Effector memory CD8-positive, alpha-beta T cell (primary cell): ENCODE data around the gene CHKA.
"Not testable (repeated sequence)": the region's sequence is repeated elsewhere in the genome, so short reads cannot be mapped to it uniquely, and the experiment has no call there.

Source experiments
- ATAC-seq: fragments of 150-1000 bp; cut with Tn5 transposase; replicated peaks from 2 replicates; pipeline ENCODE4 v1.10.0; 2021; ENCODE audit warnings: mild to moderate bottlenecking, moderate library complexity
- DNase-seq, 3 experiments: peaks; one replicate each; pipeline ENCODE4 v3.0.0; 2021
- H3K27ac Mint-ChIP-seq, 2 donors: one replicate each; pipeline ENCODE4 v1.8.0; 2022; ENCODE audit warnings: mild to moderate bottlenecking in 2 of 2, mixed read lengths in 2 of 2, moderate library complexity in 2 of 2
- H3K27me3 Mint-ChIP-seq, 2 donors: one replicate each; pipeline ENCODE4 v1.8.0; 2022; ENCODE audit warnings: mixed read lengths in 2 of 2
- H3K36me3 Mint-ChIP-seq: one replicate; pipeline ENCODE4 v1.8.0; 2022; ENCODE audit warnings: mild to moderate bottlenecking, moderate library complexity, mixed read lengths; ENCODE audit not compliant: insufficient read depth
- H3K4me1 Mint-ChIP-seq, 2 donors: one replicate each; pipeline ENCODE4 v1.8.0; 2022; ENCODE audit warnings: low read depth in 2 of 2, mixed read lengths in 2 of 2
- H3K4me3 Mint-ChIP-seq, 2 donors: one replicate each; pipeline ENCODE4 v1.8.0; 2022; ENCODE audit warnings: mild to moderate bottlenecking in 2 of 2, mixed read lengths in 2 of 2, moderate library complexity in 2 of 2
- H3K9me3 Mint-ChIP-seq, 2 donors: one replicate each; pipeline ENCODE4 v1.8.0; 2022; ENCODE audit warnings: mixed read lengths in 2 of 2

The CHKA gene

GRCh38 chr11:68117853-68118470, 3.2 kb downstream of the CHKA start:
- Mint-ChIP-seq H3K27ac (peak overlapping the region in 1 of 2 donors; percentile 44), H3K9me3 (no peaks in the 10 kb centered on the region), H3K4me1 (peaks cover 4 to 5% of the 10 kb centered on the region in 2 donors), H3K4me3 (no peak overlapping the region), H3K36me3 (peaks cover 10% of the 10 kb centered on the region), H3K27me3 (no peaks in the 10 kb centered on the region)
- ATAC-seq, result no peak
- no peak for DNase-seq

GRCh38 chr11:68116974-68117373, 4.2 kb downstream of the CHKA start:
- H3K4me1 Mint-ChIP-seq, result peaks cover 2 to 4% of the 10 kb centered on the region in 2 donors
- ATAC-seq, result no peak
- no peak for DNase-seq
- no peaks in the 10 kb centered on the region for H3K27me3 Mint-ChIP-seq
- peaks cover 10% of the 10 kb centered on the region for H3K36me3 Mint-ChIP-seq
- no peak overlapping the region for H3K4me3 Mint-ChIP-seq
- H3K9me3 Mint-ChIP-seq, result no peaks in the 10 kb centered on the region
- H3K27ac Mint-ChIP-seq, result no peak overlapping the region

GRCh38 chr11:68116126-68116525, 5.1 kb downstream of the CHKA start:
- Mint-ChIP-seq H3K27ac (no peak overlapping the region), H3K4me3 (no peak overlapping the region), H3K27me3 (no peaks in the 10 kb centered on the region), H3K4me1 (peaks cover 0 to 4% of the 10 kb centered on the region in 2 donors), H3K9me3 (no peaks in the 10 kb centered on the region), H3K36me3 (peaks cover 15% of the 10 kb centered on the region)
- no peak for DNase-seq
- ATAC-seq, result no peak

- H3K27ac Mint-ChIP-seq, result no peak overlapping the region
- no peak overlapping the region for H3K4me3 Mint-ChIP-seq
- H3K4me1 Mint-ChIP-seq, result peaks cover 0 to 2% of the 10 kb centered on the region in 2 donors
- ATAC-seq, result no peak
- H3K27me3 Mint-ChIP-seq, result no peaks in the 10 kb centered on the region
- DNase-seq, result no peak
- H3K9me3 Mint-ChIP-seq, result no peaks in the 10 kb centered on the region
- H3K36me3 Mint-ChIP-seq, result peaks cover 12% of the 10 kb centered on the region
These were observed 5.9 kb downstream of the CHKA start for GRCh38 chr11:68115285-68115684.

GRCh38 chr11:68113986-68114385, 7.2 kb downstream of the CHKA start:
- no peak for ATAC-seq
- no peaks in the 10 kb centered on the region for H3K27me3 Mint-ChIP-seq
- no peaks in the 10 kb centered on the region for H3K4me1 Mint-ChIP-seq
- H3K27ac Mint-ChIP-seq, result peak overlapping the region in 1 of 2 donors; percentile 46
- DNase-seq, result no peak
- no peak overlapping the region for H3K4me3 Mint-ChIP-seq
- no peaks in the 10 kb centered on the region for H3K9me3 Mint-ChIP-seq
- peaks cover 6% of the 10 kb centered on the region for H3K36me3 Mint-ChIP-seq

- Mint-ChIP-seq H3K4me1 (no peaks in the 10 kb centered on the region), H3K36me3 (peaks cover 9% of the 10 kb centered on the region), H3K27me3 (no peaks in the 10 kb centered on the region), H3K9me3 (no peaks in the 10 kb centered on the region), H3K4me3 (no peak overlapping the region), H3K27ac (no peak overlapping the region)
- ATAC-seq (no peak), DNase-seq (no peak)
These were observed 13.5 kb downstream of the CHKA start for GRCh38 chr11:68107689-68108088.

GRCh38 chr11:68106165-68106940, 14.8 kb downstream of the CHKA start:
- no peak for DNase-seq
- H3K9me3 Mint-ChIP-seq, result no peaks in the 10 kb centered on the region
- H3K36me3 Mint-ChIP-seq, result peaks cover 4% of the 10 kb centered on the region
- H3K27me3 Mint-ChIP-seq, result no peaks in the 10 kb centered on the region
- no peak overlapping the region for H3K4me3 Mint-ChIP-seq
- no peak for ATAC-seq
- peaks cover 0 to 2% of the 10 kb centered on the region in 2 donors for H3K4me1 Mint-ChIP-seq
- no peak overlapping the region for H3K27ac Mint-ChIP-seq

GRCh38 chr11:68099474-68100405, 21.4 kb downstream of the CHKA start:
- H3K4me3 Mint-ChIP-seq, result no peak overlapping the region
- H3K27me3 Mint-ChIP-seq, result no peaks in the 10 kb centered on the region
- no peaks in the 10 kb centered on the region for H3K9me3 Mint-ChIP-seq
- H3K4me1 Mint-ChIP-seq, result peaks cover 0 to 3% of the 10 kb centered on the region in 2 donors
- no peak for DNase-seq
- peaks cover 4% of the 10 kb centered on the region for H3K36me3 Mint-ChIP-seq
- H3K27ac Mint-ChIP-seq, result no peak overlapping the region
- ATAC-seq, result peak; percentile 71

GRCh38 chr11:68099057-68099456, 22.1 kb downstream of the CHKA start:
- DNase-seq, result no peak
- no peak for ATAC-seq
- no peak overlapping the region for H3K27ac Mint-ChIP-seq
- no peaks in the 10 kb centered on the region for H3K9me3 Mint-ChIP-seq
- H3K4me1 Mint-ChIP-seq, result peaks cover 0 to 3% of the 10 kb centered on the region in 2 donors
- H3K4me3 Mint-ChIP-seq, result no peak overlapping the region
- peaks cover 4% of the 10 kb centered on the region for H3K36me3 Mint-ChIP-seq
- no peaks in the 10 kb centered on the region for H3K27me3 Mint-ChIP-seq

- DNase-seq, result no peak
- peaks cover 4% of the 10 kb centered on the region for H3K36me3 Mint-ChIP-seq
- ATAC-seq, result no peak
- H3K4me1 Mint-ChIP-seq, result peaks cover 0 to 1% of the 10 kb centered on the region in 2 donors
- no peak overlapping the region for H3K4me3 Mint-ChIP-seq
- H3K27ac Mint-ChIP-seq, result no peak overlapping the region
- no peaks in the 10 kb centered on the region for H3K9me3 Mint-ChIP-seq
- no peaks in the 10 kb centered on the region for H3K27me3 Mint-ChIP-seq
These were observed 24.2 kb downstream of the CHKA start for GRCh38 chr11:68096962-68097361.

GRCh38 chr11:68093565-68093964, 27.6 kb downstream of the CHKA start:
- Mint-ChIP-seq H3K4me1 (no peaks in the 10 kb centered on the region), H3K36me3 (no peaks in the 10 kb centered on the region), H3K9me3 (no peaks in the 10 kb centered on the region), H3K4me3 (no peak overlapping the region), H3K27me3 (no peaks in the 10 kb centered on the region), H3K27ac (no peak overlapping the region)
- ATAC-seq (no peak), DNase-seq (no peak)

GRCh38 chr11:68092946-68093345, 28.2 kb downstream of the CHKA start:
- H3K4me3 Mint-ChIP-seq, ATAC-seq, H3K27me3 Mint-ChIP-seq, H3K36me3 Mint-ChIP-seq, H3K9me3 Mint-ChIP-seq, DNase-seq, H3K4me1 Mint-ChIP-seq, H3K27ac Mint-ChIP-seq: not testable (repeated sequence)

- no peaks in the 10 kb centered on the region for H3K36me3 Mint-ChIP-seq
- H3K4me3 Mint-ChIP-seq, result no peak overlapping the region
- H3K9me3 Mint-ChIP-seq, result no peaks in the 10 kb centered on the region
- no peaks in the 10 kb centered on the region for H3K4me1 Mint-ChIP-seq
- no peaks in the 10 kb centered on the region for H3K27me3 Mint-ChIP-seq
- ATAC-seq (no peak), DNase-seq (no peak)
- no peak overlapping the region for H3K27ac Mint-ChIP-seq
These were observed 28.8 kb downstream of the CHKA start for GRCh38 chr11:68092411-68092810.
